Effector memory CD8-positive, alpha-beta T cell (primary cell): ENCODE measurements around the gene ZNF488.

Source experiments
- ATAC-seq: fragments of 150-1000 bp; cut with Tn5 transposase; replicated peaks from 2 replicates; pipeline ENCODE4 v1.10.0; 2021; ENCODE audit warnings: mild to moderate bottlenecking, moderate library complexity
- DNase-seq, 3 experiments: peaks; one replicate each; pipeline ENCODE4 v3.0.0; 2021
- H3K27ac Mint-ChIP-seq, 2 donors: one replicate each; pipeline ENCODE4 v1.8.0; 2022; ENCODE audit warnings: mild to moderate bottlenecking in 2 of 2, mixed read lengths in 2 of 2, moderate library complexity in 2 of 2
- H3K27me3 Mint-ChIP-seq, 2 donors: one replicate each; pipeline ENCODE4 v1.8.0; 2022; ENCODE audit warnings: mixed read lengths in 2 of 2
- H3K36me3 Mint-ChIP-seq: one replicate; pipeline ENCODE4 v1.8.0; 2022; ENCODE audit warnings: mild to moderate bottlenecking, moderate library complexity, mixed read lengths; ENCODE audit not compliant: insufficient read depth
- H3K4me1 Mint-ChIP-seq, 2 donors: one replicate each; pipeline ENCODE4 v1.8.0; 2022; ENCODE audit warnings: low read depth in 2 of 2, mixed read lengths in 2 of 2
- H3K4me3 Mint-ChIP-seq, 2 donors: one replicate each; pipeline ENCODE4 v1.8.0; 2022; ENCODE audit warnings: mild to moderate bottlenecking in 2 of 2, mixed read lengths in 2 of 2, moderate library complexity in 2 of 2
- H3K9me3 Mint-ChIP-seq, 2 donors: one replicate each; pipeline ENCODE4 v1.8.0; 2022; ENCODE audit warnings: mixed read lengths in 2 of 2

Gene ZNF488

GRCh38 chr10:47362199-47362598 lies 21.9 kb downstream of the ZNF488 start:
- Mint-ChIP-seq H3K4me3 (no peak overlapping the region), H3K27ac (no peak overlapping the region), H3K36me3 (peaks cover 4% of the 10 kb centered on the region), H3K27me3 (peaks cover 7 to 24% of the 10 kb centered on the region in 2 donors), H3K4me1 (no peaks in the 10 kb centered on the region), H3K9me3 (no peaks in the 10 kb centered on the region)
- ATAC-seq: no peak
- DNase-seq: no peak

- H3K27me3 Mint-ChIP-seq: peaks cover 7 to 24% of the 10 kb centered on the region in 2 donors
- ATAC-seq: no peak
These were observed 22.8 kb downstream of the ZNF488 start for GRCh38 chr10:47361293-47361692.

DNA sequence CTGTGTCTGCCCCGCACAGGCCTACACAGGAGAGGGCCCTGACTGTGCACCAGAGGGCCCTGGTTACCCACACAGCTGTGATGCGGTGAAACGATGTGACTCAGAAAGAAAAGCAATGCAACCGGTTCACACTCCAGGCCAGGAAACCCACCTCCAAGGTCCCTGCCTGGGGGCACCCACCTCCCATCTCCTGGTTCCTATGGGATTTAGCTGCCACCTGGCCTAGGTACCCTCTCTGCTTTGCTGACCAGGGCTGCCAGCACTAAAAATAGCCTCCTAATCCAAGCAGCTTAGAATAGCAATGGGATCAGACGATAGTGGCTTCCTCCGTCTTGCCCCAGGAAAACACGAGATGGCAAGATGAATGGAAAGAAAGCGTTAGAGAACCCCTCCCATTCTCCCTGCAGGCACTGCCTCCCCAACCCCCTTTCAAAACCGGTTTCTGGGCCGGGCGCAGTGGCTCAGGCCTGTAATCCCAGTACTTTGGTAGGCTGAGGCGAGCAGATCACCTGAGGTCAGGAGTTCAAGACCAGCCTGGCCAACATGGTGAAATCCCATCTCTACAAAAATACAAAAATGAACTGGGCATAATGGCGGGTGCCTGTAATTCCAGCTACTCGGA lies 23.6 kb downstream of the ZNF488 start:
- peaks cover 6% of the 10 kb centered on the region for H3K36me3 Mint-ChIP-seq
- DNase-seq (no peak), ATAC-seq (no peak)
- H3K27me3 Mint-ChIP-seq: peaks cover 7 to 18% of the 10 kb centered on the region in 2 donors
- H3K9me3 Mint-ChIP-seq: no peaks in the 10 kb centered on the region
- no peaks in the 10 kb centered on the region for H3K4me1 Mint-ChIP-seq
- no peak overlapping the region for H3K27ac Mint-ChIP-seq
- no peak overlapping the region for H3K4me3 Mint-ChIP-seq

More at GRCh38 chr10:47361293-47361692, 22.8 kb downstream of the ZNF488 start:
- no peak overlapping the region for H3K27ac Mint-ChIP-seq
- no peak for DNase-seq
- H3K4me1 Mint-ChIP-seq: no peaks in the 10 kb centered on the region
- H3K4me3 Mint-ChIP-seq: no peak overlapping the region
- H3K36me3 Mint-ChIP-seq: peaks cover 6% of the 10 kb centered on the region
- H3K9me3 Mint-ChIP-seq: no peaks in the 10 kb centered on the region

- Mint-ChIP-seq H3K36me3 (peaks cover 6% of the 10 kb centered on the region), H3K4me3 (no peak overlapping the region), H3K27me3 (peaks cover 0 to 12% of the 10 kb centered on the region in 2 donors), H3K9me3 (no peaks in the 10 kb centered on the region), H3K27ac (peak overlapping the region in 1 of 2 donors; percentile 13), H3K4me1 (no peaks in the 10 kb centered on the region)
- DNase-seq: no peak
- no peak for ATAC-seq
These were observed 24.3 kb downstream of the ZNF488 start for GRCh38 chr10:47359626-47360418.

- ATAC-seq (no peak), DNase-seq (no peak)
- H3K27me3 Mint-ChIP-seq: peaks cover 0 to 18% of the 10 kb centered on the region in 2 donors
- H3K36me3 Mint-ChIP-seq: peaks cover 6% of the 10 kb centered on the region
- no peak overlapping the region for H3K4me3 Mint-ChIP-seq
- H3K9me3 Mint-ChIP-seq: no peaks in the 10 kb centered on the region
- no peaks in the 10 kb centered on the region for H3K4me1 Mint-ChIP-seq
- H3K27ac Mint-ChIP-seq: peak overlapping the region in 1 of 2 donors; percentile 13
These were observed 25.0 kb downstream of the ZNF488 start for GRCh38 chr10:47359101-47359500.

DNA sequence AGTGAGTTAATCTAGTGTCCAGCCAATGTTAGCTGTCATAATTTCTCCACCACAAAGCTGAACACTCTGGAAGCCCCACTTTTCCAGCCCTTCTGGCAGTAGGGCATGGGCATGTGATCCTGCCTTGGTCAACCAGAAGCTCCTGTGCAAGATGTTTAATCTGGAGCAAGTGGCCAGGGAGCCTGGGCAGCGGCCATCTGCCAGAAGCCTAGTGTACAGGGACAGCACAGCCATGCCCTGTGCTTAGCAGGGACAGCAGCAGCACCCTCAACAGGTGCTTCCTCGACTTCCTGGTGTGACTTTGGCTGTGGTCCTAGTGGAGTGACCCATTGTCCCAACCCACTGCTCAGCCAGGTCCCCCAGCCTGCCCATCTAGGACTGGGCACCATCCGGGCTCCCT lies 25.6 kb downstream of the ZNF488 start:
- peaks cover 6% of the 10 kb centered on the region for H3K36me3 Mint-ChIP-seq
- DNase-seq: no peak

DNA sequence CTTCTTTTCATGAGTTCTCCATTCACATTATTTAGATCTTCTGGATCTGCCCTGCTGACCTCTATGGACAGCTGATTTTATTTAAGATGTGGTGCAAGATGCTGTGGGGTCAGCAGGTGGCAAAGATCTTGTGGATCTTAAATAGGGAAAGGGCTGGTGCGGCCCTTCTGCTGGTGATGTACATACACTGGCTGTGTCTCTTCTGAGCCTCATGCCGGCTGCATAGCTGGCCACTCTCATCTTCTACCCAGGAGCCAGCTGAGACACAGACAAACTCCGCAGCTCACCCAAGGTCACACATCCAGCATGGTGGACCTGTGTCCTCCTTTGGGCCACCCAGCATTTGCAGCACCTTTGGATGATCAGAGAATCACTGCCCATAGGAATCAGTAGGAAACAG lies 26.2 kb downstream of the ZNF488 start:
- no peak for ATAC-seq
- H3K4me1 Mint-ChIP-seq: no peaks in the 10 kb centered on the region
- peaks cover 4% of the 10 kb centered on the region for H3K36me3 Mint-ChIP-seq
- peaks cover 0 to 18% of the 10 kb centered on the region in 2 donors for H3K27me3 Mint-ChIP-seq
- no peak overlapping the region for H3K4me3 Mint-ChIP-seq
- no peak overlapping the region for H3K27ac Mint-ChIP-seq
- DNase-seq: no peak
- no peaks in the 10 kb centered on the region for H3K9me3 Mint-ChIP-seq

More for the DNA sequence above, 25.6 kb downstream of the ZNF488 start:
- Mint-ChIP-seq H3K4me1 (no peaks in the 10 kb centered on the region), H3K9me3 (no peaks in the 10 kb centered on the region), H3K27me3 (peaks cover 0 to 18% of the 10 kb centered on the region in 2 donors), H3K4me3 (no peak overlapping the region), H3K27ac (no peak overlapping the region)
- no peak for ATAC-seq

DNA sequence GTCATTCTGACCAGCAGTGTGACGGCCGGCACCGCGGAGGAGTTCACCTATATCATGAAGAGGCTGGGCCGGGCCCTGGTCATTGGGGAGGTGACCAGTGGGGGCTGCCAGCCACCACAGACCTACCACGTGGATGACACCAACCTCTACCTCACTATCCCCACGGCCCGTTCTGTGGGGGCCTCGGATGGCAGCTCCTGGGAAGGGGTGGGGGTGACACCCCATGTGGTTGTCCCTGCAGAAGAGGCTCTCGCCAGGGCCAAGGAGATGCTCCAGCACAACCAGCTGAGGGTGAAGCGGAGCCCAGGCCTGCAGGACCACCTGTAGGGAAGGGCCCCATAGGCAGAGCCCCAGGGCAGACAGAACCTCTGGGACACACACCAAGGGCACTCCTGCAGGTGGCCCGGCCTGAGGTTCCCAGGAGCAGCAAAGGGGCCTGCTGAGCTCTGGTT lies 26.9 kb downstream of the ZNF488 start:
- H3K27me3 Mint-ChIP-seq: peaks cover 4 to 18% of the 10 kb centered on the region in 2 donors
- ATAC-seq (no peak), DNase-seq (no peak)
- H3K36me3 Mint-ChIP-seq: peaks cover 4% of the 10 kb centered on the region
- no peak overlapping the region for H3K4me3 Mint-ChIP-seq
- no peaks in the 10 kb centered on the region for H3K4me1 Mint-ChIP-seq
- H3K9me3 Mint-ChIP-seq: no peaks in the 10 kb centered on the region
- H3K27ac Mint-ChIP-seq: no peak overlapping the region

DNA sequence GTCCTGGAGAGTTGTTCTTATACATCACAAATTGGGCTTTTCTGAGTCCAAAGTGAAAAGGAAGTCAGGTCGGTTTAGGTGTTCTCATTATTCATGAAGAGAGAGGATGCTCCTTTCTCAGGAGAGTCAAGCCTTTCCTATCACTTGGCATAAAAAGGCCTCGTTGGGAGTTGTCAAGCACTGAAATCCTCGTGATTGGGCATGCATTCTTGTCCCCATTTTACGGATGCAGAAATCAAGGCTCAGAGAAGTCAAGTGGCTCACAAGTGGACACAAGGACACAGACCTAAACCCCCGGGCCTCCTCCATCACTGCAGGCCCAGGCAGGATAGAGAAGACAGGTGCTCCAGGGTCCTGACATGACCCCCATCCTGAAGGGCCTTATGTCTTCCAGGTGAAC lies 27.4 kb downstream of the ZNF488 start:
- no peak overlapping the region for H3K27ac Mint-ChIP-seq
- H3K9me3 Mint-ChIP-seq: no peaks in the 10 kb centered on the region
- no peaks in the 10 kb centered on the region for H3K4me1 Mint-ChIP-seq
- no peak for DNase-seq
- H3K36me3 Mint-ChIP-seq: peaks cover 4% of the 10 kb centered on the region
- no peak for ATAC-seq
- H3K4me3 Mint-ChIP-seq: no peak overlapping the region
- peaks cover 4 to 18% of the 10 kb centered on the region in 2 donors for H3K27me3 Mint-ChIP-seq

- Mint-ChIP-seq H3K27ac (no peak overlapping the region), H3K36me3 (peaks cover 4% of the 10 kb centered on the region), H3K4me1 (no peaks in the 10 kb centered on the region), H3K4me3 (no peak overlapping the region), H3K9me3 (no peaks in the 10 kb centered on the region), H3K27me3 (peaks cover 4 to 18% of the 10 kb centered on the region in 2 donors)
- DNase-seq (no peak), ATAC-seq (no peak)
These were observed 29.2 kb downstream of the ZNF488 start for GRCh38 chr10:47354900-47355299.

- Mint-ChIP-seq H3K27me3 (peaks cover 4 to 12% of the 10 kb centered on the region in 2 donors), H3K27ac (peak overlapping the region in 1 of 2 donors; percentile 21), H3K36me3 (peaks cover 4% of the 10 kb centered on the region), H3K4me1 (no peaks in the 10 kb centered on the region), H3K9me3 (no peaks in the 10 kb centered on the region), H3K4me3 (no peak overlapping the region)
- ATAC-seq (no peak), DNase-seq (no peak)
These were observed 29.9 kb downstream of the ZNF488 start for GRCh38 chr10:47354165-47354564.

DNA sequence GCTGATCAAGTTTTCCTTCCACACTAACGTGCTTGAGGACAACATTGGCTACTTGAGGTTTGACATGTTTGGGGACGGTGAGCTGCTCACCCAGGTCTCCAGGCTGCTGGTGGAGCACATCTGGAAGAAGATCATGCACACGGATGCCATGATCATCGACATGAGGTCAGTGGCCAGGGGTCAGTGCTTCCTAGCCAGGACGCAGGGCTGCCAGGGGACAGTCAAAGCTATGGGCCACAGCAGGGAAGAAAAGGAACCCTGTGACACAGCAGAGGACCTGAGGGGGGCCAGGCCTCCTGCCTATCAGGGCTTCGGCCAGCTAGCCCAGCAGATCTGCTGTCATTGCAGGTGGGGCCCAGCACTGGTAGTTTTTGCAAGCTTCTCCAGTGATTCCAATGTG lies 30.7 kb downstream of the ZNF488 start:
- Mint-ChIP-seq H3K4me1 (no peaks in the 10 kb centered on the region), H3K4me3 (no peak overlapping the region), H3K27ac (no peak overlapping the region), H3K36me3 (peaks cover 4% of the 10 kb centered on the region), H3K27me3 (peaks cover 5 to 7% of the 10 kb centered on the region in 2 donors), H3K9me3 (no peaks in the 10 kb centered on the region)
- DNase-seq: no peak
- ATAC-seq: no peak

DNA sequence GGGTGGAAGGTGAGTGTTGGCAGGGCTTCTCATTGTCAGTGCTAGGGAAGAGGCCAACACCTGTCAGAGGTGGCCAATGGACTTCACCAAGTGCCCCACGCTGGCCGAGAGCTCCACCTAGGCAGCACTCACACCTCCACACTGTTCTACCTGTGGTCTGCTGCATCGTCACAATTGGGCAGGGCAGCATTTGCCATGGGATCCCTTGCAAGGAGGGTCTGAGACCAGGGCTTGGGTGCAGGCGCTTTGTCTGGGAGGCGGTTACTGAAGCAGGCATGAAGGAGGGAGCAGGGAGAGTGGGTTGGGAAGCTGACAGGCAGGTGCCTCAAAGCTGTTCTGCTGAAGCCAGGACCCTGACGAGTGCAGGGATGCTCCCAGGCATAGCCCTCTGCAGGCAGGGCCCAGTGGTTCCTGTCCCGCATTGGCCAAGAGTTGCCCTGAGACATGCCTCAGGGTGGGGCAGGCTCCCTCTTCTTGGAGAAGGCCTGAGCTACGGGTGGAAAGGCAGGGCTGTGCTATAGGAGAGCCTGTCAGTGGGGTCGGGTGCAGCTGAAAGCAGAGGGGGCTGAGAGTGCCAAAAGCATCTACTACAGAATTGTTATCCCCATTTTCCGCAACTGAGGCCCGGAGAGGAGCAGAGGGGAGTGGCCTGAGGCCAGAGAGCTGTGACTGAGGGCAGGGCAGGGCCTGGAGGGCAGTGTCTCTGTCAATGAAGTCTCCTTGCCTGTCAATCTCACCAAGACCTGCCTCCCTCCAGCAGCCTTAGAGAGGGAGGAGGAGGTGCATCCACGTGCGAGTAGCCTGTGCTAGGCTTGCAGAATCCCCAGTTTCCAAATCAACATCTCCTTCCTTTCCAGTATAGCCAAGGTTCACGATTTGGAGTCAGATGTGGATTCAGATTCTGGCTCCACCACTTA lies 31.9 kb downstream of the ZNF488 start:
- Mint-ChIP-seq H3K9me3 (no peaks in the 10 kb centered on the region), H3K27me3 (peaks cover 7 to 10% of the 10 kb centered on the region in 2 donors), H3K27ac (no peak overlapping the region), H3K36me3 (peaks cover 2% of the 10 kb centered on the region), H3K4me1 (no peaks in the 10 kb centered on the region), H3K4me3 (no peak overlapping the region)
- ATAC-seq: no peak
- no peak for DNase-seq
